Measurements from ENCODE around the gene DOCK8.
"Not testable (repeated sequence)": the region's sequence is repeated elsewhere in the genome, so short reads cannot be mapped to it uniquely, and the experiment has no call there.

DOCK8 gene

DNA sequence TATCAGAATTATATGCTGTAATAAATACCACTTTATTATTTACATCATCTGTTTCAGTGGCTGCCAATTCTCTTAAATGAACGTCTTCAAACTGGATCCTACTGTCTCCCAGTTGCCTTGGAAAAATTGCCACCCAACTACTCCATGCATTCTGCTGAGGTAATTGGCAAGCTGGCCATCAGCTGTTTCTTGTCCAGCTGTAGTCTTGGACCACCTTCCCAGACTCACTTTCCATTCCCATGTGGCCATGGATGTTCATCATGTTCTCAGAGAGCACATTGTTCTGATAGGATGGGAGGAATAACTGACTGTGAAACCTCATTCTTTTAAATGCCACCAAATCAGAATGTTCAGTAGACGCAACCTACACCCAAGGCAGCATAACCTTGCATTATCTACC is 157.5 kb downstream of the DOCK8 start:
- no peak for DNase-seq

DNA sequence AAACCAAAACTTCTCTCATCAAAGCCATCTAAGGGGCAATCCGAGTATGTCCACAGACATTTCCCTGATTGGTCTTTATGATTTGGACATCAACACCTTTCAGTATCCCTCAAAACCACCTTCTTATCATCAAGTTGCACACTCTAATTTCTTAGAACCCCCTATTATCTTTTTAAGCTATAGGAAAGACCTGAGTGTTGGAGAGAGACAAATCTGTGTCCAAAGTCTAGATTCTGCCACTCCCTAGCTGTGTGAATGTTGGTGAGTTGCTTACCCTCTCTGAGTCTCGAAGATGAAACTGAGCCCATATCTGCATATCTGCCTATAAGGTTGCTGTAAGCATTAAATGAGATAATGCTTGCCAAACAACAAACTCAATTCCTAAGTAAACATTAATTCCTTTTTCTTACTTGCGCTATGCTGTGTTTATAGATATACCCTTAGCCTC is 159.1 kb downstream of the DOCK8 start:
- DNase-seq: no peak

DNA sequence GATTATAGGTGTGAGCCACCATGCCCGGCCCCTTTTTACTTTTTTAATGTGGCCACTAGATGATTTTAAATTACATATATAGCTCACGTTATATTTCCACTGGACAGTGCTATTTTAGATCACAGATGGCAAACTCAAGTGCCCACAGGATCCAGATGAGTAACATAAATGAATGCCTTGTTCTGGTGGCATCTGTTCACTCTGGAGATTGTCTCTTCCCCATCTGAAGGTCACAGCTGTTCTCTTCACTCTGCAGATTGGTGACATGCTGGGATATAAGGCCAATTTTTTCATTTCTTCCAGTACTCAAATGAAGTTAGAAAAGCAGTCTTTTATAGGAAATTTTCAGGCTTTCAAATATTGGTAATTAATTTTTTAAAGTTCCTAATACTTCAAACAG is 160.1 kb downstream of the DOCK8 start:
- DNase-seq: no peak

DNA sequence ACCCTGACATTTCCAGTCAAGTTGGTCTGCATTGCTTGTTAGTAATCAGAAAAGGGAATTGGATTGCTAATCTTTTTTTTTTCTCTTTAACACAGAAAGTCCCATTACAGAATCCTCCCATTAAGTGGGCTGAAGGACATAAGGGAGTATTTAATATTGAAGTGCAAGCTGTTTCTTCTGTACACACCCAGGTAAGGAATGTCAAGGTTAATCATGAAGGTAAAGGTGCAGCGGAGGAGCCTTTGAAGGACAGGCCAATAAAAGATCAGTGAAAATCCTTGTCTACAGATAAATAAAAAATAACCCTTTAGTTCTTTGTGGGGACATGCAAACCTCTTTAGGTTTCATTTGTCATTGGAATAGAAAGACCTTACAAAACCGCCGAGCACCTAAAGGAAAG is 161.4 kb downstream of the DOCK8 start:
- no peak for DNase-seq

DNA sequence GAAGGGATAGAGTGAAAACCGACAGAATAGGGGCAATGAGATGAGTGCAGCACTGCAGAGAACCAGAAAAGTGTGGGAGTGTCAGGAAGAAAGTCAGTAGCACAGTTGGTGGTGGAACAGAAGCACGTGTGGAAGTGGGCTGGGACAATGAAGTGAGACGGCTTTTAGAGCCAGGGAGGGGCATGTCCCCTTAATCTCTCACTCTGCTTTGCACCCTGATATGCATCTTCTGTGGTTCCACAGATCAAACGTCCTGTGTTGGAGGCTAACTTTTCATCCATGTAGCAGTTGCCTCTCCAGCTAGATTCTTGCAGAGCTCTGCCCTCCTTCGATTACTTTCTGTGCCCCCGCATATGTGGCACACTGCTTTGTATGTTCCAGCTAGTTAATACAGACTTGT is 163.6 kb downstream of the DOCK8 start:
- DNase-seq: no peak

DNA sequence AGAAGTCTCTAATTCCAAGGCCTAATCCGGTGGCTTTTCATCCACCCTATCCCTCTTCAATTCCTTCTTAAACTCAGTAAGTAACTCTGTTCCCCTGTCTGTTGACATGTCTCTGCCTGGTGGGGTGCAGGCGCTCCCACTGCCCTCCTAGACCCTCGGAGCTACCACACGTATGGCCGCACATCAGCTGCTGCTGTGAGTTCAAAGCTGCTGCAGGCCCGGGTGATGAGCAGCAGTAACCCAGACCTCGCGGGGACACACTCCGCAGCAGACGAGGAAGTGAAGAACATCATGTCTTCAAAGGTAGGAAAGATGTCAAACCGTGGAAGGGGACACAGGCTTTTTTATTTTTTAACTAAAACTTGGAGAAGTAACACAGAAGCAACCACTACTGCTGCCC is 167.7 kb downstream of the DOCK8 start:
- no peak for DNase-seq

DNA sequence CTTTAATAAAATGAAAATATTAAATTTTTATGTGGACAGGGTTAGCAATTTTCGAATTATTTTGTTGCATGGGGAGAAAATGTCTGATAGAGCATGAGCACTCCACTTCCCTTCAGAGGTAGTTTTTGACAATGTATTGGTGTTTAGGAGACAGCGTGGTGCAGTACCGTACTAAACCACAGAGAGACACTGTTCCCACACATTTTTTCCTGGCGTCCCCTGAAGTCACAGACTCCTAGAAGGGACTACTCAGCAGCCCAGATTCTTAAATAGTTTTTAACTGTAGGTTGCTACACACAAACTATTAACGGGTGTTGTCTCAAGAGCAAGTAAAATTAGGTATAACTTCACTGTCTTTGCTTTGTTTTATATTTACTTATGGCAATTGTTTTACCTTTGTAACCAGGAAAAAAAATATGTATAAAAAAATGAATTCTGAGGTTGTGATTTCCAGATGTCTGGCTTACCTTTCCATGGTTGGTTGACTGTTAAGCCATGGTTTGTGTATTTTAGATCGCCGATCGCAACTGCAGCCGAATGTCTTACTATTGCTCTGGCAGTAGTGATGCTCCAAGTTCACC is 171.2 kb downstream of the DOCK8 start:
- peak in 1 of 5 donors; percentile 13 for DNase-seq

DNA sequence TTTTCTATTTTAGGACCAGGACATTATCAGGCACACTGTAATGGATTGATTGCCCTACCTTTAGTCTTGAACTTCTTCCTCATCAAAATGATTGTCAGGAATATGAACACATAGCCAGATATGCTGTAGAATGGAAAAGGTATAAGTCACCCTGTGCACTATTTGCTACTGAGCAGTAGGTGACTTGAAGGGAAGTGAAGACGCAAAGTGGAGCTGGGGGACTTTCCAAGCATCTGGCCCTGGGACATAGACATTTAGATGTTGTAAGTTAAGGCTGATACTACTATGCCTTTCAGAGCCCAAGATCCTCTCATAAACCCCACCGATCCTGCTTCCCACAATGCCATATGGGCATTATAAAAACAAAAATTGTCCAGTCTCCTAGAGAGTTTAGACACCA is 174.5 kb downstream of the DOCK8 start:
- DNase-seq: no peak

DNA sequence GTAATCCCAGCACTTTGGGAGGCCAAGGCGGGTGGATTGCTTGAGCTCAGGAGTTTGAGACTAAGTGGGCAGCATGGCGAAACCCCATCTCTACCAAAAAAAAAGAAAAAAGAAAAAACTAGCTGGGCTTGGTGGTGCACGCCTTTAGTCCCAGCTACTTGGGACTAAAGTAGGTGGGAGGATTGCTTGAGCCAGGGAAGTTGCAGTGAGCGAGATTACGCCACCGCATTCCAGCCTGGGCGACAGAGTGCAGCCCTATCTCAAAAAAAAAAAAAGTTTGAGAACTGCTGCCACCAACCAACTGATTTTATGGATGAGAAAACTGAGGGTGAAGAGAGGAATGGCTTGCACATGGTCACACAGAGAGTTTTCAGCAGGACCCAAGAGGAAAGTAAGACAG is 175.1 kb downstream of the DOCK8 start:
- no peak for DNase-seq

DNA sequence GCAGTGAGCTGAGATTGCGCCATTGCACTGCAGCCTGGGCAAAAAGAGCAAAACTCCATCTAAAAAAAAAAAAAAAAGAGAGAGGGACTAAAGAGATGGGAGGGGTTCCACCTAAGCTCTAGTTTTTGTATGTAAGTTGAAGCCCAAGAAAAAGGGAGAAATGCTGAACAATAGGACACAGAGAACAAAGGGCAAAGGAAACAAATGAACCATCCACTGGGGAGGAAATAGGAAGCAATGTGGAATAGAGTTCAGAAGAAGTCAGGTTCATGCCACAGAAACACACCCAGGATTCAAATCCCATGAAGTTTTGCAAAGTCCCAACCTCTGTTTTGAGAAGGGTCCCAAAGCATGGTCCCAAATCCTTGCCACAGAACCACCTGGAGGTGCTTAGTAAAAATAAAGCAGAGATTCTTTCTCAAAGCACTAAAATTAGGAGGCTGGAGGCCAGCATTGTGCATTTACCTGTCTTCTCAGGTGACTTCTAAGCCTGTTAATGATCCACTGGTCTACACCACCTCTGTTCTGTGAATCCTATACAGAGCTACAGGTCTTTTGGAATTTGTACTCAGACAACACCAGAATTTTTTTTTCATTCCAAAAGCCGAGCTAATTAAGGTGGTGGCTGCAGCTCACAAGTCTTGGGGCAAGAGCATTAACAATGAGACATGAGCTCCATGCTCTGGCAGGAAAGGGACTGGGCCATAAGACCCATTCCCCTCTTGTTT is 177.6 kb downstream of the DOCK8 start:
- DNase-seq: no peak

DNA sequence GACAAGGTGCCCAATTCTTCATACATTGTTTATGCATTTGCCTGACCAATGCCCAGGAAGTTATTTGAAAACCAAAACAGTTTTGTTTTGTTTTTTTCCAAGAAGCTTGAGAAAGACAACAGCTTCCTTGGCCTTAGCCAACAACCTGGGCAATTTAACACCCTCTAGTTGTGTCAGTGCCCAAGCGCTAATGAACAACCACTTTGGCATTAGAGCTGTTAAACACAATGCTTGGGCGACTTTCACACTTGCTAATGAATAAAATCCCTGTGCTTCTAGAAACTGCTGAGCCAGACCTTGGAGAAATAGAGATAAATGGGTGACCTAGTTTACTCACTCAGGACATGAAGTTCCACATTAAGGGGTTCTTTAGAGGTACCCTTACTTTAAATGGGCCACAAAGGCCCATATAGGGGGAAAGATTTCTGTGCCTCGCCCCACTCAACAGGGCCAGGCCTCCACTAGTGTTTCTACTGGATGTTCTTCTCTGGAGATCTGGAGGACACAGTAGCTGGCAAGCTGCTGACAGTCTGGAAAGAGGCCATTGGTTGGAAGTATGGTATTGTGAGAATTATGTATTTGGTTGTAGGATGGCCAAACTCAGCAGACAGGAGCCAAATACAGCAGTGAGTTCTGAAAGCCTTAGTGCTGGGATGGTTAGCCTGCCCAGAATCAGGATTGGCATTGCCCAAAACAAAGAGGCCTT is 179.8 kb downstream of the DOCK8 start:
- DNase-seq: no peak

DNA sequence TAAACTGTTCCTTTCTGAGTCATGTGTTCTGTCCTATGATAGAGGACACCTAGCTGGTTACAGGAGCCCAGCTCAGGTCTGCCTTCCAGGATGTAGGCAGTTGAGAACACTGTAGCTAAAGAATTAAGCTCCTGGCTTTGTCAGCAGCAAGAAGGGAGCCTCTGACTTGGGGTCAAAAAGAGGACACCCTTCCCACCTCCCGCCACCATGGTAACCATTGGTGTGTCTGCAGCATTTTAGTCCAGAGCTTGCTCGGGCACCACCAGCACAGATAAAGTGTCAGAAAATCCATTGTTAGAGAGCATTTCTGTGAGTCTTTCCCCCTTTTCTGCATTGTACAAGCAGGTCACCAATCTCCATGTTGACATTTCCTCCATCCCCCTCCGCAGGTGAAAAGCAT is 181.7 kb downstream of the DOCK8 start:
- DNase-seq: no peak

DNA sequence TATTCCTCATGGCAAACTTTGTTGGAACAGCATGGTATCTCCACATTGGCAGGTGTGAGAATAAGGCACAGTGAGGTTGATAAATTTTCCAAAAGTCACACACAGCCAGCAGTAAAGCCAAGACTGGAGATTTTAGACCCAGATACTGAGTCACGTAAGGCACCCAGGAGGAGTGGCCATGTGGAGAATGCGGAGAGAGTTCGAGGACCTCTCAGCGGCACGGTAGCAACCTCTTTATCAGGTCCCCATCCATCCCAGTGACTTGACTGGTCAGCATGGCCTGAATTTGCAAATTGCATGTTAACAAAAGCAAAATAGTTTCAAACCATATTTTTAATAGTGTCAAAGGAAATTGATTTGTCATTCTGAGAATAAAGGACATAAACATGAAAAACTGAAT is 183.4 kb downstream of the DOCK8 start:
- DNase-seq: no peak

DNA sequence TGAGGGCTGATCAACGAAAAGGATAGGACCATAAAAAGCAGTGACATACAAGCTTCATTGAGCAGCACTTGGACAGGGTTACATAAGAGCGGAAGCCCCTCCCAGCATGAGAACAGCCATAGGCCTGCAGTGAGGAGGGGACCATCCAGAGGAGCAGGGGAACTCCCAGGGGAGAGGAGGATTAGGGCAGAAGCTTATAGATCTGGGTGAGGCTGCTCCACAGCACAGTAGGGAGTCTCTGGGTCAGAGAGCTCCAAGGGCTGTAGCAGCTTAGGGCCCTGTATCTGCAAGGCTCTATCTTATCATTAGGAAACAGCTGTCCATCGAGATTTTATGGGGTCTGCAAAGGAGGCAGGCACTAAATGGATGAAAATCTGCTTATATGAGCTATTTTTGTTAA is 186.6 kb downstream of the DOCK8 start:
- no peak for DNase-seq

DNA sequence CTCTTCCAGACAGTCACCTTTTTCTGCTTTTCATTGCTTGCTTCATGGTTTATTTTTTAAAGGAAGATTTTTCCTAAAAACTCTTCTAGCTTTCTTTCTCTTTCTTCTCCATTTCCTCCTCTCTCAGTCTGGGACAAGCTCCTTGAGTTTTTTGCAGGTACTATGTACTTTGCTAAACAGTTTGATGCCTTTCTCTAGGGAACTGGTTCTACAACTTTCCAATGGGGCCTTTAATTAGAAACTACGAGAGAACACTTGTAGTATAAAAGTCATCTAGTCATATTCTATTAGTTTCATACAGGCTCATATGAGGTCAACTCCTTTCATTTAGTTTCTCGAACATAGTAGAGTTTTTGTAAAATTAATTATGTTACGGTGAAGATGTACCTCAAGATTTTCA is 189.6 kb downstream of the DOCK8 start:
- no peak for DNase-seq

DNA sequence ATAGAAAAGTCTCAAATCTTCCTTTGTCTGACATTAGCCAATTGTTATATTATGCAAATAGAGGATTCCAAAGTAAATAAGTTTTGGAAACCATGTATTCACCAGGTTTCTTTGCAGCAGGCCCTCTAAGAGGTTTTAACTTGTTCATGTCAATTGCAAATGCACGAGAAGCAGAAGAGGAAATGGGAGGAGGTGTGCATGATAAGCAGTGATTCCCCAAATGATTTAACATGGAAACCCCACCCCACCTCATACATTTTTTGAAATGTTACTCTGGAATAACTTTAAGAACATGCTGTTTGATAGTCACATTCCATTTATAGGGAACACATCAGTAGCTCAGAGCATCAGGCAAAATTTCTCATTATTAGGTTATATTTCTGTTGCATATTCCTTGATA is 190.7 kb downstream of the DOCK8 start:
- DNase-seq: no peak

DNA sequence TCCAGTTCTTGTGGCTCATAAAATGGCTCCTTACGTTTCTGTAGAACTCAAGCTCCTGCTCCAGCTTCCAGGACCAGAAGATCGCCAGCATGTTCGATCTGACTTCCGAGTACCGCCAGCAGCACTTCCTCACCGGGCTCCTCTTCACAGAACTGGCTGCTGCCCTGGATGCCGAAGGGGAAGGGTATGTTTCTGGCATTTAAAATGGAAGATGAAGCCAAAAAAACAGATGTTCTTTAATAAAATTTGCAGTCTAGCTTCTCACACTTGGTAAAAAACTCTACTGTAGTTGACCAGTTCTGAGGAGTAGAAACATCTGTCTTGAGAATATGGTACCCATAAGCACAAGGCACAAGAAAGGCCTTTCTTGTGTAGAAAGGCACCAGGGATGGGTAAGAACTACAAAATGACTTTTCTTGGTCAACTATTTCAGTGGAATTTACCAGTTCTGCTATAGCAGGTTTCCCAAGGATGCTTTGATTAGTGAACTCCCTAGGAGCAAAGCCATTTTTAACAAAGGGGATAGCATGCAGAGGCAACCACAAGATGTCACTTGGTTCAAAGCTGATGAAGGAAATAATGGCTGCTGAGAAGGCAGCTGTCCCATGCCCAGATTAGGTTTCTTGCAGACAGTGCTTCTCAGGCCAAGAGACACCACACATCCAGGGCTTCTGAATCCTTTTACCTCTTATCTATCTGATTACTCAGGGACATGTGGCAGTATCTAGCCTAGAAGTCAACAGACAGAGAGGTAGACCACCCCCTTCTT is 192.4 kb downstream of the DOCK8 start:
- no peak for DNase-seq

DNA sequence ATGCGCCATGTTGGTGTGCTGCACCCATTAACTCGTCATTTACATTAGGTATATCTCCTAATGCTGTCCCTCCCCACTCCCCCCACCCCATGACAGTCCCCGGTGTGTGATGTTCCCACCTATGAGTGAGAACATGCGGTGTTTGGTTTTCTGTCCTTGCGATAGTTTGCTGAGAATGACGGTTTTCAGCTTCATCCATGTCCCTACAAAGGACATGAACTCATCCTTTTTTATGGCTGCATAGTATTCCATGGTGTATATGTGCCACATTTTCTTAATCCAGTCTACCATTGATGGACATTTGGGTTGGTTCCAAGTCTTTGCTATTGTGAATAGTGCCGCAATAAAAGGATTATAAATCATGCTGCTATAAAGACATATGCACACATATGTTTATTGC is 195.0 kb downstream of the DOCK8 start:
- DNase-seq: not testable (repeated sequence)

DNA sequence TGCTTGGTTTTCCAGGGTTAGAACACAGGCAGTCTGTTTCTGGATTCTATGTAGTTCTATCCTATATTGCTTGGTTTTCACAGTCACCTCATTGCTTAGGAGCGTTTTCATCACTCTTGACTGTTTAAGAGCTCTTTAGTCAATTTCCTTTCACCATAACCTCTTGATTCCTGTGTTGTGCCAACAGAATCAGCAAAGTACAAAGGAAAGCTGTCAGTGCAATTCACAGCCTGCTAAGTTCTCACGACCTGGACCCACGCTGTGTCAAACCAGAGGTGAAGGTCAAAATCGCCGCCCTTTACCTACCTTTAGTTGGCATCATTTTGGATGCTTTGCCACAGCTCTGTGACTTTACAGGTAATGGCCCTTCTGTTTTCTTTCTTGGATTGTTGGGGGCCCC is 199.9 kb downstream of the DOCK8 start:
- no peak for DNase-seq

DNA sequence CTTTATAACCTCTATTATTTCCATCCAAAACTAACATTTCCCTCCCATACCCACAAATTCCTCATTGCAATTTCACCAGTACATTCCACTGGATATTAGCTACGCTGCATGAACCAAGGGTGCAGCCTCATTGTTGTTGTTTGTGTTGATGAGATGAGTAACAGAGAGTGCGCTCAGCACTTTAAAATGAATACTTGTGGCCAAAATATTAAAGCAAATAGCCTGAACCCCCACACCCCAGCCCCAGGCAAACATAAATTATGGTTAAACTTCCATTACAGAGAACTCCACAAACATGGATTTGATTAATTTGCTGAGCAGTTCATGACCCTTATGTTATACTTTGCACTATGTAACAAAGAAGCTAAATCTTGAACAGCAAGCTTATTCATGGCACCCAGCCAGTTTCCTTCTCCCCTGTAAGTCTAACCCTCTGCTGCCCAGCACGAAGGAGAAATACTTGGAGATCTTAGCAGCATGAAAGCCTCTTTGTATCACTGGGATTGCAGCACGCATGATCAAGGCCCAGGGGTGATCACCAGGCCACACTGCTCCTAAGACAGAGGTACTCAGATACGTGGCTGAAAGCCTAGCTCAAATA is 205.0 kb downstream of the DOCK8 start:
- no peak for DNase-seq

DNA sequence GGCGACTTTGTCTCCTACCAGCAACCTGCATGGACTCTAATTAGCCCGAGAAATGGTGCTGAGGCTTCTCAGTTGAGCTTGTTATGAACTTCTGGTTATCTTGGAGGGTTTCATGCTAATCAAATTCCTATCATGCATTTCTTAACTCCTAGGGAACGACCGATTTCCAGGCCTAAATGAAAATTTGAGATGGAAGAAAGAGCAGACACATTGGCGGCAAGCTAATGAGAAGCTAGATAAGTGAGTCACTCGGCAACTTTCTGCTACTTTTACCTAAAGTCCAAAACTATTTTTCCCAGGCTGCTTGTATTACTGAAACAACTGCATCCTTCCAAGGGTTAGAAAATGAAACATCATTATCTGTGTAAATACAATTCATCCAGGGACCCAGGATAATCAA is 207.2 kb downstream of the DOCK8 start:
- no peak for DNase-seq

DNA sequence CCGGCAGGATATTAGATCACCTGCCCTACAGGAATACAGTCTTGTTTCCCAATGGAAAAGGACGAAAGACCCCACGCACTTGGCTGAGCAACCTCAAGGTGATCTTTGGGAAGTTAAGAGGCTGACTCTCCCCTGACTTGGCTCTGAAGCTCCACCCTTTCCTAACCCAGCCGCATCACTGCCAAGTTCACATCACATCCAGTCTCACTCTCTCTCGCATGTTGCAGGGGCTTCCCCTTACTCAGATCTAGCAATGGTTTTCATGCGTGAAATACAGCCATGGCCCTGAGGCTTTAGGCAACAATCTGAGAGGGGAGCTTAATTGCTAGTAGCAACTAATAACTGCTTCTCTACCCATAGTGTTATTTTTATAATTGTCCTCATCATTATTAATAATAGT is 211.6 kb downstream of the DOCK8 start:
- DNase-seq: no peak

DNA sequence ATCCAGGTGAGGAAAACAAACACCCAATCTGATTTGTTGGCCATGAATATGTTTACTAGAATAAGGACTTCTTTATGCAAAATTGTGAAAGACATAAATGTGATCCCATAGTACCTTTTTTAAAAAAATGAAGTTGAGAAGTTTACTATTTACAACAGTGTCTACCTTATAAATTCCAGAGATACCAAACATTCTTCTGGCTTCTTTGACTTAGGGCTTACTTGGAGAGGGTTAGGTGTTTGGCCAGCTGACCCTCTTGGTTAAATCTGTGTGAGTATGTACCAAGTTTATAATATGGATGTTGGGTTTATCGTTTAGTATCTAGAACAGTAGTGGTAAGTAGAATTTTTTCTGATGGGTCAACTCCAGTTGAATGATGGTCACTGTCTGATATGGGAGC is 212.3 kb downstream of the DOCK8 start:
- no peak for DNase-seq
